SK-N-SH (cell line): ENCODE data around the gene HRH3. TPM values are rescaled to one million over a fixed set of nuclear protein-coding genes. Genes with fewer than 3 reads are reported as not detected.

Source experiments
- CTCF ChIA-PET: fragments of 300-600, 350-600 bp; formaldehyde crosslinking; extraction: SDS; loops from one replicate; lab custom pipeline; 2021; lab: Yijun Ruan, JAX
- POLR2A ChIA-PET: fragments of 350-600 bp; sonication (Branson Sonifier 250); formaldehyde crosslinking; extraction: SDS; loops from one replicate; lab custom pipeline; 2020; ENCODE audit warnings: antibody characterized with exemption, inconsistent platforms; lab: Yijun Ruan, JAX
- DNase-seq: peaks from one replicate; pipeline ENCODE4 v3.0.0; 2012
- H2AFZ ChIP-seq: fragments of 200-600 bp; sonication (generic); 2 replicates; pipeline ENCODE4 v1.8.1; 2016; ENCODE audit warnings: antibody characterized with exemption, mild to moderate bottlenecking, low read depth
- H3F3A ChIP-seq: fragments of 200-600 bp; sonication (generic); replicated peaks from 2 replicates; pipeline ENCODE3; 2016; ENCODE audit warnings: antibody characterized with exemption, mild to moderate bottlenecking; ENCODE audit not compliant: insufficient read depth
- H3K27ac ChIP-seq, 2 experiments: fragments of 200-500 bp in 1 of 2; fragments of 200-600 bp in 1 of 2; sonication (Bioruptor generic) in 1 of 2; sonication (generic), shearing (Covaris generic) in 1 of 2; 2 replicates each; pipeline versions ENCODE4 v1.5.1 to v1.6.1; 2014 to 2016; ENCODE audit warnings: low read depth in 2 of 2, inconsistent platforms in 1 of 2, low read length in 1 of 2, mild to moderate bottlenecking in 1 of 2, mixed read lengths in 1 of 2
- H3K27me3 ChIP-seq: fragments of 200-600 bp; sonication (generic), shearing (Covaris generic); 2 replicates; pipeline ENCODE4 v1.6.1; 2016; ENCODE audit warnings: mixed run types; ENCODE audit not compliant: insufficient read depth
- H3K36me3 ChIP-seq, 2 experiments: fragments of 200-500 bp in 1 of 2; fragments of 200-600 bp in 1 of 2; sonication (Bioruptor generic) in 1 of 2; sonication (generic) in 1 of 2; replicated peaks in 1 of 2; 2 replicates each; pipeline versions ENCODE3 to v1.5.1; 2014 to 2016; ENCODE audit warnings: low read length in 1 of 2, mild to moderate bottlenecking in 1 of 2; ENCODE audit not compliant: insufficient read depth in 2 of 2, control insufficient read depth in 1 of 2
- H3K4me1 ChIP-seq, 2 experiments: fragments of 200-500 bp in 1 of 2; fragments of 200-600 bp in 1 of 2; sonication (Bioruptor generic) in 1 of 2; sonication (generic), shearing (Covaris generic) in 1 of 2; 2 replicates each; pipeline versions ENCODE4 v1.5.1 to v1.6.1; 2014 to 2016; ENCODE audit warnings: low read depth in 1 of 2, low read length in 1 of 2, mixed run types in 1 of 2; ENCODE audit not compliant: insufficient read depth in 2 of 2, control insufficient read depth in 1 of 2
- H3K4me2 ChIP-seq: fragments of 200-600 bp; sonication (generic), shearing (Covaris generic); 2 replicates; pipeline ENCODE4 v1.6.1; 2017; ENCODE audit warnings: mixed run types
- H3K4me3 ChIP-seq, 2 experiments: fragments of 200-500 bp in 1 of 2; fragments of 200-600 bp in 1 of 2; sonication (Bioruptor generic) in 1 of 2; sonication (generic), shearing (Covaris generic) in 1 of 2; 2 replicates each; pipeline versions ENCODE4 v1.5.1 to v1.8.1; 2014 to 2016; ENCODE audit warnings: low read depth in 2 of 2, inconsistent platforms in 1 of 2, low read length in 1 of 2, mild to moderate bottlenecking in 1 of 2, mixed read lengths in 1 of 2, moderate library complexity in 1 of 2
- H3K79me2 ChIP-seq: fragments of 200-600 bp; sonication (generic); 2 replicates; pipeline ENCODE4 v1.8.1; 2017; ENCODE audit warnings: mild to moderate bottlenecking; ENCODE audit not compliant: insufficient read depth
- H3K9ac ChIP-seq: fragments of 200-600 bp; sonication (generic); 2 replicates; pipeline ENCODE4 v1.6.1; 2017; ENCODE audit warnings: mixed run types
- H3K9me2 ChIP-seq: fragments of 200-600 bp; sonication (generic); 2 replicates; pipeline ENCODE4 v1.6.1; 2017; ENCODE audit warnings: mixed run types
- H3K9me3 ChIP-seq: fragments of 200-600 bp; sonication (generic); 2 replicates; pipeline ENCODE4 v1.6.1; 2017; ENCODE audit warnings: mixed run types, mild to moderate bottlenecking, moderate library complexity
- H4K20me1 ChIP-seq: fragments of 200-600 bp; sonication (generic); 2 replicates; pipeline ENCODE4 v1.6.1; 2017; ENCODE audit warnings: mild to moderate bottlenecking, mixed run types; ENCODE audit not compliant: insufficient read depth
- CHD2 ChIP-seq: fragments of 150-350 bp; IDR thresholded peaks from 2 replicates; pipeline ENCODE4 v1.6.1; 2018; ENCODE audit warnings: low read length; ENCODE audit not compliant: partially characterized antibody
- EZH2phosphoT487 ChIP-seq: fragments of 200-600 bp; sonication (generic); IDR thresholded peaks from 2 replicates; pipeline ENCODE4 v1.6.1; 2017; ENCODE audit warnings: low read depth, mixed run types, mild to moderate bottlenecking, antibody characterized with exemption, moderate library complexity, borderline replicate concordance
- FOSL2 ChIP-seq: IDR thresholded peaks from 2 replicates; pipeline ENCODE4 v1.4.0; 2012; ENCODE audit warnings: low read depth, mild to moderate bottlenecking, moderate library complexity, borderline replicate concordance
- FOXM1 ChIP-seq: IDR thresholded peaks from 2 replicates; pipeline ENCODE4 v1.4.0; 2012; ENCODE audit warnings: low read depth, mild to moderate bottlenecking
- GABPA ChIP-seq: IDR thresholded peaks from 2 replicates; pipeline ENCODE4 v1.4.0; 2012; ENCODE audit warnings: low read depth, mild to moderate bottlenecking
- GATA2 ChIP-seq: sonication (generic); formaldehyde crosslinking; IDR thresholded peaks from 2 replicates; pipeline ENCODE4 v1.5.0; 2020; ENCODE audit warnings: mild to moderate bottlenecking, missing genetic modification reagents
- MAX ChIP-seq: IDR thresholded peaks from 2 replicates; pipeline ENCODE4 v1.4.0; 2012; ENCODE audit warnings: low read depth
- NFIC ChIP-seq: IDR thresholded peaks from 2 replicates; pipeline ENCODE4 v1.4.0; 2012; ENCODE audit warnings: borderline replicate concordance
- NRF1 ChIP-seq: IDR thresholded peaks from 2 replicates; pipeline ENCODE4 v1.6.1; 2012; ENCODE audit warnings: low read depth, mild to moderate bottlenecking, low read length
- PBX3 ChIP-seq: IDR thresholded peaks from 2 replicates; pipeline ENCODE4; 2012
- RAD21 ChIP-seq: IDR thresholded peaks from 2 replicates; pipeline ENCODE4 v1.6.1; 2012; ENCODE audit warnings: mild to moderate bottlenecking, low read length
- RCOR1 ChIP-seq: fragments of 150-350 bp; IDR thresholded peaks from 2 replicates; pipeline ENCODE4 v1.6.1; 2017; ENCODE audit warnings: antibody characterized with exemption, low read length
- RFX5 ChIP-seq: IDR thresholded peaks from 2 replicates; pipeline ENCODE4 v1.6.1; 2012; ENCODE audit warnings: mild to moderate bottlenecking, improper control_type of control experiment, low read length
- SMC3 ChIP-seq: IDR thresholded peaks from 2 replicates; pipeline ENCODE4 v1.6.1; 2012; ENCODE audit warnings: low read depth, low read length, improper control_type of control experiment
- TAF1 ChIP-seq: IDR thresholded peaks from 2 replicates; pipeline ENCODE4 v1.6.1; 2012; ENCODE audit warnings: low read depth, mild to moderate bottlenecking, low read length, moderate library complexity, borderline replicate concordance
- TCF12 ChIP-seq: IDR thresholded peaks from 2 replicates; pipeline ENCODE4 v1.4.0; 2012
- USF2 ChIP-seq: fragments of 150-350 bp; IDR thresholded peaks from 2 replicates; pipeline ENCODE4 v1.6.1; 2017; ENCODE audit warnings: antibody characterized with exemption, low read length, low read depth, borderline replicate concordance
- YY1 ChIP-seq: IDR thresholded peaks from 2 replicates; pipeline ENCODE4 v1.4.0; 2012; ENCODE audit warnings: low read depth, mild to moderate bottlenecking
- ZBTB33 ChIP-seq: IDR thresholded peaks from 2 replicates; pipeline ENCODE4 v1.4.0; 2012; ENCODE audit warnings: low read depth, borderline replicate concordance
- WGBS: methylation state at CpG from one replicate; pipeline ENCODE4 v1.1.6; 2017; ENCODE audit warnings: low lambda C conversion rate; 5-methylcytosine and 5-hydroxymethylcytosine counted together
- polyA plus RNA-seq, 3 experiments: library from polyadenylated mRNA; depleted of rRNA; stranded (reverse); fragments of >200 nt; gene quantifications; 2 replicates each; pipeline ENCODE4 v1.2.3, GENCODE V29; 2012
- TF ChIP-seq, protein P1 (sequence below): fragments of 150-350 bp; IDR thresholded peaks from 2 replicates; pipeline ENCODE4 v1.6.1; 2016; ENCODE audit warnings: mild to moderate bottlenecking, low read depth, low read length
- TF ChIP-seq, protein P2 (sequence below): fragments of 200-600 bp; sonication (generic); IDR thresholded peaks from 2 replicates; pipeline ENCODE4 v1.6.1; 2017; ENCODE audit warnings: antibody characterized with exemption, mild to moderate bottlenecking, moderate library complexity

Gene HRH3
- polyA plus RNA-seq, 1 of the 3 experiments (the other 2 are of a cell fraction): 0.02 TPM

DNA sequence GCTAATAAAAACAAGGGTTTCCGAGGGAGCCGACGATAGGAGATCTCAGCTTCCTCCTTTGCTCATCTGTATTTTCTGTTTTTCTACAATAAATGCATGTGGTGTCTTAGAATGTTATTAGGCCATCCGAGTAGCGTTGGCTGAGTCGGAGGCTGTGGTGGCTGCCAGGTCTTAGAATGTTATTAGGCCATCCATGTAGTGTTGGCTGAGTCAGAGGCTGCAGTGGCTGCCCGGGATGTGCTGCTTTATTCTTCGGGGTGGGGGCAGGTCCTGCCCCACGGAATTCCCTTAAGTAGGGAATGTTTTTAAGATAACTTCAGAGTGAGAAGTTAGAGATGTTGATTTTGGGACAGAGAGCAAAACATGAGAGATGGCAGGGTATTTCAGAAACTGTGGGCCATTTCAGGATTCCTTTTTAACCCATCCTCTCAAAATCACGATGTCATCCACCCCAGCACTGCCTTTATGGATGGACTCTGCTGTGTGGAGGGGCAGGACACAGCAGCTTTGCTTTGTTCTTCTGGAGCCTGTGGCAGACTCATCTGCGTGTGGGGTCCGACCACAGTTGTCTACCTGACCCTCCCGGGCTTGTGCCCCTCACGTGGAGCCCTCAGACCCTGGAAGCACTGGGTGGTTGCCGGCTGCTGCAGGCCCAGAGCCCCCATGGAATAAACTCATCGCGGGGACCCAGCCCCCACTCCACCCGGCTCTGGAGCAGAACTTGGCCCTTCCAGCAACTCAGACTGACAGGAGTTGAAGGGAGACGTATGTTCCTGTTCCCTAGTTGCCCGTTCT is 38.6 kb upstream of the HRH3 start:
- Histone ChIP-seq H3K36me3 (peaks cover 7 to 27% of the 10 kb centered on the region in 2 experiments), H3K27ac (peak overlapping the region in 1 of 2 experiments; percentile 29; a peak in 1 of 4 replicates), H3K4me3 (no peak overlapping the region), H4K20me1 (peaks cover 50% of the 10 kb centered on the region), H3K79me2 (peaks cover 48% of the 10 kb centered on the region), H3K27me3 (no peaks in the 10 kb centered on the region), H3K9ac (no peak overlapping the region), H2AFZ (no peak overlapping the region), H3K9me2 (no peaks in the 10 kb centered on the region), H3K9me3 (no peaks in the 10 kb centered on the region), H3K4me1 (no peaks in the 10 kb centered on the region), H3K4me2 (no peak overlapping the region), H3F3A (peaks cover 5% of the 10 kb centered on the region)
- ChIA-PET POLR2A (no interaction called here), CTCF (interaction anchor here (0.8 to 0.9 kb wide), 2 partner anchors 13 to 25 kb away, joined by 3 read pairs; no protein-coding TSS in a partner anchor)
- 70% methylated on average over 19 of the region's 20 CpGs for WGBS
- no peak for DNase-seq
- TF ChIP-seq FOSL2: 0 out of 2 replicates have a peak, but pooled peaks have one; percentile 7
- no peak for TF ChIP-seq RAD21
- TF ChIP-seq, protein P1, sequence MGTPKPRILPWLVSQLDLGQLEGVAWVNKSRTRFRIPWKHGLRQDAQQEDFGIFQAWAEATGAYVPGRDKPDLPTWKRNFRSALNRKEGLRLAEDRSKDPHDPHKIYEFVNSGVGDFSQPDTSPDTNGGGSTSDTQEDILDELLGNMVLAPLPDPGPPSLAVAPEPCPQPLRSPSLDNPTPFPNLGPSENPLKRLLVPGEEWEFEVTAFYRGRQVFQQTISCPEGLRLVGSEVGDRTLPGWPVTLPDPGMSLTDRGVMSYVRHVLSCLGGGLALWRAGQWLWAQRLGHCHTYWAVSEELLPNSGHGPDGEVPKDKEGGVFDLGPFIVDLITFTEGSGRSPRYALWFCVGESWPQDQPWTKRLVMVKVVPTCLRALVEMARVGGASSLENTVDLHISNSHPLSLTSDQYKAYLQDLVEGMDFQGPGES: no peak

GRCh38 chr20:62255976-62256375 is 35.9 kb upstream of the HRH3 start:
- peaks cover 5% of the 10 kb centered on the region for H3F3A ChIP-seq
- no peaks in the 10 kb centered on the region for H3K27me3 ChIP-seq
- WGBS: 92% methylated on average over 10 of the region's 10 CpGs
- H3K4me3 ChIP-seq: no peak overlapping the region
- H3K9ac ChIP-seq: no peak overlapping the region
- peaks cover 4 to 12% of the 10 kb centered on the region in 2 experiments for H3K36me3 ChIP-seq
- ChIA-PET POLR2A (no interaction called here), CTCF (no interaction called here)
- no peaks in the 10 kb centered on the region for H3K4me1 ChIP-seq
- H4K20me1 ChIP-seq: peaks cover 72% of the 10 kb centered on the region
- no peak overlapping the region for H3K4me2 ChIP-seq
- H3K9me2 ChIP-seq: no peaks in the 10 kb centered on the region
- no peak for DNase-seq
- H3K79me2 ChIP-seq: peaks cover 70% of the 10 kb centered on the region
- no peak overlapping the region for H3K27ac ChIP-seq
- no peaks in the 10 kb centered on the region for H3K9me3 ChIP-seq
- no peak overlapping the region for H2AFZ ChIP-seq
- TF ChIP-seq EZH2phosphoT487: no peak
- TF ChIP-seq TCF12: no peak
- TF ChIP-seq GABPA: no peak
- no peak for TF ChIP-seq ZBTB33
- no peak for TF ChIP-seq NFIC
- TF ChIP-seq RCOR1: no peak
- TF ChIP-seq, protein P2, sequence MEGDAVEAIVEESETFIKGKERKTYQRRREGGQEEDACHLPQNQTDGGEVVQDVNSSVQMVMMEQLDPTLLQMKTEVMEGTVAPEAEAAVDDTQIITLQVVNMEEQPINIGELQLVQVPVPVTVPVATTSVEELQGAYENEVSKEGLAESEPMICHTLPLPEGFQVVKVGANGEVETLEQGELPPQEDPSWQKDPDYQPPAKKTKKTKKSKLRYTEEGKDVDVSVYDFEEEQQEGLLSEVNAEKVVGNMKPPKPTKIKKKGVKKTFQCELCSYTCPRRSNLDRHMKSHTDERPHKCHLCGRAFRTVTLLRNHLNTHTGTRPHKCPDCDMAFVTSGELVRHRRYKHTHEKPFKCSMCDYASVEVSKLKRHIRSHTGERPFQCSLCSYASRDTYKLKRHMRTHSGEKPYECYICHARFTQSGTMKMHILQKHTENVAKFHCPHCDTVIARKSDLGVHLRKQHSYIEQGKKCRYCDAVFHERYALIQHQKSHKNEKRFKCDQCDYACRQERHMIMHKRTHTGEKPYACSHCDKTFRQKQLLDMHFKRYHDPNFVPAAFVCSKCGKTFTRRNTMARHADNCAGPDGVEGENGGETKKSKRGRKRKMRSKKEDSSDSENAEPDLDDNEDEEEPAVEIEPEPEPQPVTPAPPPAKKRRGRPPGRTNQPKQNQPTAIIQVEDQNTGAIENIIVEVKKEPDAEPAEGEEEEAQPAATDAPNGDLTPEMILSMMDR: no peak
- TF ChIP-seq TAF1: no peak
- no peak for TF ChIP-seq MAX
- TF ChIP-seq RFX5: no peak
- TF ChIP-seq GATA2 (CRISPR knock-in tag): no peak
- no peak for TF ChIP-seq CHD2
- no peak for TF ChIP-seq NRF1
- TF ChIP-seq SMC3: no peak
- TF ChIP-seq USF2: no peak
- TF ChIP-seq PBX3: no peak
- TF ChIP-seq FOXM1: no peak
- no peak for TF ChIP-seq YY1
